Lower lobe of right lung (tissue), 2 donors: ENCODE results near the gene ITFG2. TPM values are rescaled to one million over a fixed set of nuclear protein-coding genes. Genes with fewer than 3 reads are reported as not detected.

Experiments used
- ATAC-seq, 2 donors: fragments of 200-7000 bp; cut with Tn5 transposase; one replicate each; pipeline ENCODE4 v1.9.1; 2020 to 2022; ENCODE audit warnings: mild to moderate bottlenecking in 2 of 2, moderate library complexity in 2 of 2
- DNase-seq: peaks from one replicate; pipeline ENCODE4 v3.0.0-alpha.2; 2020
- H3K27ac ChIP-seq: fragments of 200-600 bp; one replicate; pipeline ENCODE4 v1.8.0; 2022
- H3K27me3 ChIP-seq: fragments of 200-600 bp; one replicate; pipeline ENCODE4 v1.8.0; 2022; ENCODE audit warnings: low read depth
- H3K36me3 ChIP-seq: fragments of 200-600 bp; one replicate; pipeline ENCODE4 v1.8.0; 2022; ENCODE audit warnings: mild to moderate bottlenecking
- H3K4me1 ChIP-seq: fragments of 200-600 bp; one replicate; pipeline ENCODE4 v1.8.0; 2022
- H3K4me3 ChIP-seq: fragments of 200-600 bp; one replicate; pipeline ENCODE4 v1.8.0; 2022; ENCODE audit warnings: mild to moderate bottlenecking
- H3K9me3 ChIP-seq: fragments of 200-600 bp; one replicate; pipeline ENCODE4 v1.8.0; 2022
- intact Hi-C: fragments of 100-400 bp; cut with DNase I; formaldehyde crosslinking; loops from one replicate; pipeline ENCODE4 v1.11.0; 2022
- total RNA-seq: library from RNA; stranded (reverse); fragmentation: NEBNext Ultra II Directional; extraction: Animal tissue kit (Norgen Biotek cat#: 25700); gene quantifications from one replicate; pipeline ENCODE4 v1.2.1, GENCODE V29; 2021
- TF ChIP-seq, protein P1 (sequence below): fragments of 200-600 bp; IDR thresholded peaks from one replicate; pipeline ENCODE4 v1.8.0; 2022; ENCODE audit warnings: antibody characterized with exemption, mild to moderate bottlenecking
- donor health status: DM: no; HTN: yes; CAD: no; lungs with severe emphysema.

ITFG2 gene
- total RNA-seq, 1 donor from 2014 or later = 43.8 TPM

DNA sequence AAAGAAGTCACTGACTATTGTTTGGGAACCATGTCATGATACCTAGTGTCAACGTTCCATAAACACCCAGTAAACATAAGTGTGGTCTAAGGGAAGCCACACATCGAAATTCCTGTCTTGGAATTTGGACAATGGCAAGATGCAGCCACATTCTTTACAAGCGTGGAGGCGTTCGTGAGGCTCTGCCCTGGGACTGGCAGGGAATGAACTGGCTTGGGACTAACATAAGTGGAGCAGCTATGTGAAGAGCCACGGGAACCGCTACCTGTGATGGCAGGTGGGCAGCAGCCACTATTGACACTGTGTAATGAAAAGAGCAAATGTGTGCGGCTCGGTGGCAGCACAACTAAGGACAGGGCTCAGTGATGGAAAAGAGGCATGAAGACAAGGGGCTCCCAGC lies 32.3 kb downstream of the ITFG2 start:
- DNase-seq (no peak), ATAC-seq (no peak)

DNA sequence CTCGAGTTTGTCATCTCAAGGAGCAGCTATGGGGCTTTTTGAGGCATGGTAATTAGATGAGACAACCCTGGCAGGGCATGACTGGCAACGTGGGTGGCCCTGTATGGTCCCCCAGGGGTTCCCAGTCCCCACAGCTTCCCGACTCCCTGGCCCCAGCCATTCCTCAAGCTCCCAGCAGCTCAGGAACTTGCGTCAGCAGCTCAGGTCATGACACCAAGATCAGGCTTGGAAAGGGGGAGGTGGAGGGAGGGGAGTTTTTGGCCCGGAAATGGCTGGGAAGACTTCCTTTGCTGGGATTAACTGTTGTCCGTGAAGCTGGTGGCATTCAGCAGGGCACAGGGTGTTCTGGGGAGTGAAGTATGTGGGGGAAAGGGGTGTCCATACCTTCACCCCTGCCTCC lies 32.8 kb downstream of the ITFG2 start:
- TF ChIP-seq, protein P1, sequence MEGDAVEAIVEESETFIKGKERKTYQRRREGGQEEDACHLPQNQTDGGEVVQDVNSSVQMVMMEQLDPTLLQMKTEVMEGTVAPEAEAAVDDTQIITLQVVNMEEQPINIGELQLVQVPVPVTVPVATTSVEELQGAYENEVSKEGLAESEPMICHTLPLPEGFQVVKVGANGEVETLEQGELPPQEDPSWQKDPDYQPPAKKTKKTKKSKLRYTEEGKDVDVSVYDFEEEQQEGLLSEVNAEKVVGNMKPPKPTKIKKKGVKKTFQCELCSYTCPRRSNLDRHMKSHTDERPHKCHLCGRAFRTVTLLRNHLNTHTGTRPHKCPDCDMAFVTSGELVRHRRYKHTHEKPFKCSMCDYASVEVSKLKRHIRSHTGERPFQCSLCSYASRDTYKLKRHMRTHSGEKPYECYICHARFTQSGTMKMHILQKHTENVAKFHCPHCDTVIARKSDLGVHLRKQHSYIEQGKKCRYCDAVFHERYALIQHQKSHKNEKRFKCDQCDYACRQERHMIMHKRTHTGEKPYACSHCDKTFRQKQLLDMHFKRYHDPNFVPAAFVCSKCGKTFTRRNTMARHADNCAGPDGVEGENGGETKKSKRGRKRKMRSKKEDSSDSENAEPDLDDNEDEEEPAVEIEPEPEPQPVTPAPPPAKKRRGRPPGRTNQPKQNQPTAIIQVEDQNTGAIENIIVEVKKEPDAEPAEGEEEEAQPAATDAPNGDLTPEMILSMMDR = no peak
- Histone ChIP-seq H3K27ac (no peak overlapping the region), H3K9me3 (no peaks in the 10 kb centered on the region), H3K27me3 (no peaks in the 10 kb centered on the region), H3K4me1 (no peaks in the 10 kb centered on the region), H3K36me3 (peaks cover 18% of the 10 kb centered on the region), H3K4me3 (no peak overlapping the region)
- DNase-seq (no peak), ATAC-seq (peak in 1 of 2 donors; percentile 47)
- intact Hi-C loops = no loop called here

More for the DNA sequence above, 32.3 kb downstream of the ITFG2 start:
- Histone ChIP-seq H3K9me3 (no peaks in the 10 kb centered on the region), H3K4me3 (no peak overlapping the region), H3K4me1 (no peaks in the 10 kb centered on the region), H3K36me3 (peaks cover 18% of the 10 kb centered on the region), H3K27me3 (no peaks in the 10 kb centered on the region), H3K27ac (no peak overlapping the region)
- intact Hi-C loops = no loop called here
- TF ChIP-seq, protein P1 = no peak

DNA sequence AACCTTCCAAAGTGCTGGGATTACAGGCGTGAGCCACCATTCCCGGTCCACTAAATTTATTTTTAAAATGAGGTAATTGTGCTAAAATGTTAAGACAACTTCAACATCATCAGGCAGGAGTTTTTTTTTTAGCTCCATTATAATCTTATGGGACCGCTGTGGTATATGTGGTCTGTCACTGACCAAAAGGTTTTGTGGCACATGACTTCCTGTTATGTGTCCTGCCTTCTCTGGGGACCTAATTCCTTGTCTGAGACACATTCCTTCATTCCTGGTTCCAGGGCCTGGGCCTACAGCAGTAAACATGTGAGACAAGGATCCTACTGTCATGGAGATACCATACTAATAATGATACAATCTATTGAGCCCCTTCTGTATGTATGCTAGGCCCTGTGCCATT lies 39.5 kb downstream of the ITFG2 start:
- intact Hi-C loops = no loop called here
- DNase-seq = no peak
- Histone ChIP-seq H3K4me3 (no peak overlapping the region), H3K27me3 (no peaks in the 10 kb centered on the region), H3K9me3 (no peaks in the 10 kb centered on the region), H3K27ac (no peak overlapping the region), H3K4me1 (no peaks in the 10 kb centered on the region), H3K36me3 (peaks cover 4% of the 10 kb centered on the region)
- TF ChIP-seq, protein P1 = no peak
- no peak for ATAC-seq

- ATAC-seq = peak; percentile 88 to 89
- intact Hi-C loops = no loop called here
- H3K27ac ChIP-seq = no peak overlapping the region
- H3K4me3 ChIP-seq = no peak overlapping the region
- H3K36me3 ChIP-seq = no peaks in the 10 kb centered on the region
- H3K9me3 ChIP-seq = no peaks in the 10 kb centered on the region
- DNase-seq = peak; percentile 84
- TF ChIP-seq, protein P1 = peak; percentile 79
- no peaks in the 10 kb centered on the region for H3K27me3 ChIP-seq
- no peaks in the 10 kb centered on the region for H3K4me1 ChIP-seq
Measured at GRCh38 chr12:2853626-2854025, 41.2 kb downstream of the ITFG2 start.

DNA sequence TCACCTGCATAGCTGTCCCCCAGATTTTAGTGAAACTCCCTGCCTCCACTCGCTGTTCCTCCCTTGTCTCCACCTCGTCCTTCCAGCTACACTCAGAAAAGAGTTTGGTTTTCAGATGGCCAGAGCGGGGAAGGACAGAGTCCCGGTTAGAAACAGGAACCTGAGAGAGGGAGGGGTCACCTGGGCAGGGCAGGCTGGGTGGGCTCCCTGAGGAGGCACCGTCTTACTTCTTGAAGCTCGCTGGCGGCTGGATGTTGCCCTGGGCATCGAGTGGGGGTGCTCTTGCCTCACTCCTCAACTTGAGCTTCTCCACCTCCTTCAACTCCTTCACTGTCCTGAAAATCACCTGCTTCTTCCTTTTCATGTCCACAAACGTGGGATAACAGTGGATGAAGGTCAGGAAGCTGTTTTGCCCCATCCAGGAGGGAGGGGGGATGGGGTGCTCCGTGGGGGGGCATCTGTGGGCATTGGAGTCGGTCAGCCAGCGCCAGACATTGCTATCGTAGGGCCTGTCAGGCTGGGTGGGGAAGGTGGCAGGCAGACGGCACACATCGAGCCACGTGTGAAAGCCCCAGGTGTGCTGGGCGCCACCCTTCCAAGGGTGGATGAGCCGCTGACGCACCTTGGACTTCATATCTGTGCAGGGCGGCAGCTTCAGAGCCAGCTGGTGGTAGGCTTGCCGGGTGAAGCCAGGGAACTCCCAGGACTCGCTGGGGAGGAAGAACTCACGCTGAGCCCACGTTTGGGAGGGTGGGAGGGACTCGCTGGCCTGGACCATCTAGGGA lies 42.4 kb downstream of the ITFG2 start:
- Histone ChIP-seq H3K4me1 (no peaks in the 10 kb centered on the region), H3K27me3 (no peaks in the 10 kb centered on the region), H3K4me3 (no peak overlapping the region), H3K9me3 (no peaks in the 10 kb centered on the region), H3K27ac (no peak overlapping the region), H3K36me3 (no peaks in the 10 kb centered on the region)
- ATAC-seq = no peak
- no peak for DNase-seq
- intact Hi-C loops = no loop called here
- TF ChIP-seq, protein P1 = no peak
